HEK293T (cell line): ENCODE measurements around the gene FBXO24.

Experiments
- ARNT ChIP-seq: fragments of 450-650 bp; IDR thresholded peaks from 2 replicates; pipeline ENCODE4 v1.6.1; 2017; ENCODE audit warnings: mild to moderate bottlenecking
- BHLHE40 ChIP-seq: fragments of 450-650 bp; IDR thresholded peaks from 2 replicates; pipeline ENCODE4 v1.6.1; 2016; ENCODE audit warnings: mild to moderate bottlenecking, moderate library complexity, borderline replicate concordance
- CTBP1 ChIP-seq: fragments of 450-650 bp; IDR thresholded peaks from 2 replicates; pipeline ENCODE4 v1.6.1; 2016; ENCODE audit warnings: borderline replicate concordance
- ELF4 ChIP-seq: fragments of 450-650 bp; IDR thresholded peaks from 2 replicates; pipeline ENCODE4 v1.6.1; 2017; ENCODE audit warnings: antibody characterized with exemption
- FOXK2 ChIP-seq: fragments of 450-650 bp; IDR thresholded peaks from 2 replicates; pipeline ENCODE4 v1.6.1; 2016; ENCODE audit warnings: mild to moderate bottlenecking
- FOXM1 ChIP-seq: fragments of 450-650 bp; IDR thresholded peaks from 2 replicates; pipeline ENCODE4 v1.6.1; 2017; ENCODE audit warnings: mild to moderate bottlenecking, borderline replicate concordance
- HDGF ChIP-seq: fragments of 450-650 bp; IDR thresholded peaks from 2 replicates; pipeline ENCODE4 v1.6.1; 2017; ENCODE audit warnings: antibody characterized with exemption, borderline replicate concordance
- LEF1 ChIP-seq: fragments of 450-650 bp; IDR thresholded peaks from 2 replicates; pipeline ENCODE4 v1.6.1; 2017; ENCODE audit warnings: mild to moderate bottlenecking, borderline replicate concordance
- NFRKB ChIP-seq: fragments of 450-650 bp; IDR thresholded peaks from 2 replicates; pipeline ENCODE4 v1.6.1; 2016; ENCODE audit warnings: mild to moderate bottlenecking, moderate library complexity
- SP1 ChIP-seq: fragments of 450-650 bp; IDR thresholded peaks from 2 replicates; pipeline ENCODE4 v1.6.1; 2017
- TARDBP ChIP-seq: fragments of 450-650 bp; IDR thresholded peaks from 2 replicates; pipeline ENCODE4 v1.6.1; 2016
- ZNF384 ChIP-seq: fragments of 450-650 bp; IDR thresholded peaks from 2 replicates; pipeline ENCODE4 v1.6.1; 2016
- TF ChIP-seq, protein P1 (sequence below): fragments of 450-650 bp; IDR thresholded peaks from 2 replicates; pipeline ENCODE4 v1.6.1; 2016

DNA sequence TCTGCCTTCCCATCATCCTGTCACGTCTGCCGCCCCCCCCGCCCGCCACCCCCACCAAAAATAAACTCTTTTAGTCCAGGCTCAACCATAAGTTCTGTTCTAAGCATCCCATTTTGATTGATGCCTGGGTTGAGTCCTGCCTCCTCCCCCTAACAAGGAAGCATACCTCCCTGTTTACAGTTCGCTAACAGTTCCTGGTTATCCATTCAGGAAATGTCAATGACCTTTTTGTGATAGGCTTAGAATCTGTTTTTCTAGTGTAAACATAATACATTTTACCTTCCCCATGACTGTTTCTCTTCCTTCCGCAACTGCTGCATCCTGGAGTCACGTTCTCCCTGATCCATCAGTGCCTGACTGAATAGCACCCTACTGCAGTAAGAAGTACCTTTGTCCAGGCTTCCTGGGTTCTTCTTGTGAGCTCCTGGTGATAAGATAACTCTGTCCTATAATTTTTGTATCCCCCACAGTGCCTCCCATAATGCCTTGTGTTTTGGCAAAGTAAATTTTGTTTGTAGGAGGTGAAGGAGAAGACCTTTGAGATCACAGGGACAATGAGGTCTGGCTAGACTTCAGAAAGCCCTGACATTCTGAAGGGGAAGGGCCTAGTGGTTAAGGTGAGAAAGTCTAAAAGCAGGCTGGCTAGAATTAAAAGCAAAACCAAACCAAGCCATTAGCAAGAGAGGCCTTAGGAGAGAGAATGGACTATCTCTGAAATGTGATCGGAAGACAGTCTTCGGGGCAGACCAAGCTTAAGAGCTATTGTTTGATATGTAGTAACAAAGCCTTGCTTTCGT, 39.8 kb upstream of the FBXO24 start:
- no peak for TF ChIP-seq SP1
- TF ChIP-seq LEF1: no peak
- no peak for TF ChIP-seq TARDBP
- TF ChIP-seq ZNF384: no peak
- no peak for TF ChIP-seq FOXK2
- TF ChIP-seq BHLHE40: no peak
- TF ChIP-seq CTBP1: no peak
- TF ChIP-seq HDGF: no peak
- TF ChIP-seq FOXM1: no peak
- TF ChIP-seq NFRKB: no peak
- no peak for TF ChIP-seq ARNT
- TF ChIP-seq, protein P1, sequence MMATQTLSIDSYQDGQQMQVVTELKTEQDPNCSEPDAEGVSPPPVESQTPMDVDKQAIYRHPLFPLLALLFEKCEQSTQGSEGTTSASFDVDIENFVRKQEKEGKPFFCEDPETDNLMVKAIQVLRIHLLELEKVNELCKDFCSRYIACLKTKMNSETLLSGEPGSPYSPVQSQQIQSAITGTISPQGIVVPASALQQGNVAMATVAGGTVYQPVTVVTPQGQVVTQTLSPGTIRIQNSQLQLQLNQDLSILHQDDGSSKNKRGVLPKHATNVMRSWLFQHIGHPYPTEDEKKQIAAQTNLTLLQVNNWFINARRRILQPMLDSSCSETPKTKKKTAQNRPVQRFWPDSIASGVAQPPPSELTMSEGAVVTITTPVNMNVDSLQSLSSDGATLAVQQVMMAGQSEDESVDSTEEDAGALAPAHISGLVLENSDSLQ: no peak
- TF ChIP-seq ELF4: no peak
